Femur (tissue), 1 donor: ENCODE data around the gene VCP.

Experiments
- DNase-seq: peaks from one replicate; pipeline ENCODE4 v3.0.0-alpha.2; 2017

The VCP gene

GRCh38 chr9:35102769-35103659 is 30.6 kb upstream of the VCP start, which contains the start of gene STOML2:
TSS of gene STOML2 (minus strand) at chr9:35103131. CDS start at chr9:35103094, 37 bp downstream.
- DNase-seq = peak; percentile 98

GRCh38 chr9:35102465-35102768 is 30.0 kb upstream of the VCP start:
- DNase-seq = no peak

- no peak for DNase-seq
These were observed 25.1 kb upstream of the VCP start for GRCh38 chr9:35097573-35097972.

- DNase-seq = peak; percentile 91
These were observed 23.8 kb upstream of the VCP start, which contains the start of gene PIGO for GRCh38 chr9:35096035-35096849. TSS of gene PIGO (minus strand) at chr9:35096591. CDS start at chr9:35095565, 1,026 bp downstream.

GRCh38 chr9:35091536-35091935 is 19.1 kb upstream of the VCP start:
- no peak for DNase-seq

GRCh38 chr9:35089434-35089833 is 17.0 kb upstream of the VCP start:
- no peak for DNase-seq

GRCh38 chr9:35085078-35085477 is 12.7 kb upstream of the VCP start:
- DNase-seq = no peak

- DNase-seq = peak; percentile 95
These were observed 7.3 kb upstream of the VCP start, which contains the start of gene FANCG for GRCh38 chr9:35079426-35080341. TSS of gene FANCG (minus strand) at chr9:35079942. CDS start at chr9:35079524, 418 bp downstream.

- DNase-seq = no peak
These were observed 6.6 kb upstream of the VCP start for GRCh38 chr9:35079041-35079425.

- no peak for DNase-seq
These were observed 5.6 kb upstream of the VCP start for GRCh38 chr9:35078066-35078465.

GRCh38 chr9:35076848-35077247 is 4.4 kb upstream of the VCP start:
- no peak for DNase-seq

- DNase-seq = no peak
These were observed 2.9 kb upstream of the VCP start for GRCh38 chr9:35075358-35075757.

GRCh38 chr9:35074791-35075190 is 2.4 kb upstream of the VCP start:
- DNase-seq = no peak

- no peak for DNase-seq
These were observed 1.7 kb upstream of the VCP start for GRCh38 chr9:35074141-35074540.

GRCh38 chr9:35073279-35073612 is 821 bp upstream of the VCP start:
- no peak for DNase-seq

- DNase-seq = peak; percentile 89
These were observed 488 bp downstream of the VCP start for GRCh38 chr9:35071814-35072460.

- no peak for DNase-seq
These were observed 1.3 kb downstream of the VCP start for GRCh38 chr9:35070823-35071813.

- DNase-seq = no peak
These were observed 3.4 kb downstream of the VCP start for GRCh38 chr9:35069020-35069419.

GRCh38 chr9:35067056-35067455 is 5.4 kb downstream of the VCP start:
- DNase-seq = no peak

GRCh38 chr9:35060548-35061207 is 11.7 kb downstream of the VCP start:
- DNase-seq = no peak
